SH-SY5Y (cell line): ENCODE data around the gene OTULINL.

Experiments used
- GATA2 ChIP-seq: IDR thresholded peaks from 2 replicates; pipeline ENCODE4 v1.6.1; 2011; ENCODE audit warnings: mild to moderate bottlenecking, low read depth, low read length
- GATA3 ChIP-seq: IDR thresholded peaks from 2 replicates; pipeline ENCODE4 v1.6.1; 2011; ENCODE audit warnings: low read depth, mild to moderate bottlenecking, low read length, moderate library complexity

DNA sequence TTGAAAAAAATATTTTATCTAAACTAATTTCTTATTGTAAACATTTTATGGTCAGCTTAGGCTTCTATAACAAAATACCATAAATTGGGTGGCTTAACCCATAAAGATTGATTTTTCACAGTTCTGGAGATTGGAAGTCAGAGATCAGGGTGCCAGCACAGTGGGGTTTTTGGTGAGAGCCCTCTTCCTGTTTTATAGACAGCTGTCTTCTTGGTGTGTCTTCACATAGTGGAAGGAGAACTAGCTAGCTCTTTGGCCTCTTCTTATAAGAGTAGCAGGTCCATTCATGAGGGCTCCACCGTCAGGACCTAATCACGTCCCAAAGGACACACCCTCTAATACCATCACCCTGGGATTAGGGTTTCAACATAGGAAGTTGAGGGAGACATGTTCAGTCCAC is 26.6 kb downstream of the OTULINL start:
- TF ChIP-seq GATA2 (no peak), GATA3 (no peak)
